D721Med (cell line): ENCODE data around the gene KHSRP.

Source experiments
- DNase-seq: peaks from one replicate; pipeline ENCODE4 v3.0.0; 2011; ENCODE audit warnings: low spot score; ENCODE audit not compliant: insufficient read length
- FAIRE-seq: peaks from 2 replicates; lab custom pipeline; 2011; peaks lifted over from hg19 to GRCh38; lab: Jason Lieb, UNC
- CTCF ChIP-seq: IDR thresholded peaks from 2 replicates; pipeline ENCODE4 v1.5.1; 2012; ENCODE audit warnings: mild to moderate bottlenecking, control low read depth; ENCODE audit not compliant: insufficient read depth; ENCODE audit errors: missing control alignments

Gene KHSRP

DNA sequence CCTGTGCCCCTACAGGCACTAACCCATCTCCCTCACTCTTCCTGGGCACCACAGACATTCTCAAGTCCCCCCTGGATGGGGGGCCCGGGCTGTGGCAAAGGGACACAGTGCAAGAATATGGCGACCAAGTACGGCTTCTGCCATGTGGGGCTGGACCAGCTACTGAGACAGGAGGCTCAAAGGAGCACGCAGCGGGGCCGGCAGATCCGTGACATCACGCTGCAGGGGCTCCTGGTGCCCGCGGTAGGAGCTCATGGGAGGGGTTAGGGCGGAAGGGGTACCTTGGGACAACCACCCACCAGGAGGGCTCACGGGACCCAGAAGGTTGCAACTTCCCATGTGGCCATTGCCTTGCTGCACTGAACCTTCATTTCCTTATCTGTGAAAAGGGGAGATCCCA is 28.3 kb downstream of the KHSRP start:
- no peak for TF ChIP-seq CTCF
- DNase-seq (no peak), FAIRE-seq (no peak)

GRCh38 chr19:6394831-6395230 is 29.8 kb downstream of the KHSRP start:
- TF ChIP-seq CTCF, result no peak
- no peak for FAIRE-seq
- DNase-seq, result no peak

- DNase-seq, result no peak
- TF ChIP-seq CTCF, result no peak
- no peak for FAIRE-seq
Measured at GRCh38 chr19:6393983-6394412, 30.6 kb downstream of the KHSRP start.

- TF ChIP-seq CTCF, result no peak
- DNase-seq (peak; percentile 89), FAIRE-seq (no peak)
Measured at GRCh38 chr19:6393074-6393982, 31.3 kb downstream of the KHSRP start, which contains the start of gene GTF2F1. Gene GTF2F1, minus strand, starts transcription at chr19:6393164. Its CDS starts 169 bp downstream, at chr19:6392995.

DNA sequence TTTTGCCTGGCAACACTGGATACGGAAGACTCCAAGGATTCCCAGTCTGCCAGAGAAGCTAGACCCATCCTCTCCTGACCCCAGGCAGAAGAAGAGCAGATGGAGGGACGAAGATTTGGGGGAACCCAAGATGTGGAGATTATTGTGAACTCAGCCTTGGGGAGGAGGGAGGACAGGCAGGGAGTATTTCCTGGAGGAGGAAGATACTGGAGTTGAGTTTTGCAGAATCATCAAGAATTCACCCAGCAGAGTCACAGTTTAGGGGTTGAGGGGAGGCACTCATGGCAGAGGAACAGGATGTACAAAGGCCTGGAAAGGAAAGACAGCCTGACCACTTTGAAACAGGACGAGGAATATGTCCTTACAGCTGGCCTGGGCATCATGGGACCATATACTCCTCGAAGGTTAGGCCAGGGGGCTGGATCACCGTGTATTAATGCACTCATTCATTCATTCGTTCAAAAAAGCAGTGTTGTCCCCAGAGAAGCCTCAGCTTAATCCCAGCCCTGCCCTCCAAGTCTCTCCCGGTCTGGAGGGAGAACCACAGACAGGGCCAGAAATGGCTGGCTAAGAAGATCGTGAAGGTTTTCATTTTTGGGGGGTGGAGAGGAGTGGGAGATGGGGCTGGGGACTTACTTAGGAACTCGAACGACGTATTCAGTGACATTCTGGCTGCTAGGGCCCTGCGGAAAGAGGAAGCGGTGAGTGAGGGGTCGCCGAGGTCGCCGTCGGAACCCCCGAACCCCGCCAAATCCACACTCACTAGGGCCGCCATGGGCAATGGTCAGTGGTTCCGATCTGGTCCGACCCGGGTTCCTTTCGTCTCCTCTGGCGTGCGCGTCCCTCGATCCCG is 32.2 kb downstream of the KHSRP start:
- FAIRE-seq, result no peak
- no peak for TF ChIP-seq CTCF
- DNase-seq, result peak; percentile 12

DNA sequence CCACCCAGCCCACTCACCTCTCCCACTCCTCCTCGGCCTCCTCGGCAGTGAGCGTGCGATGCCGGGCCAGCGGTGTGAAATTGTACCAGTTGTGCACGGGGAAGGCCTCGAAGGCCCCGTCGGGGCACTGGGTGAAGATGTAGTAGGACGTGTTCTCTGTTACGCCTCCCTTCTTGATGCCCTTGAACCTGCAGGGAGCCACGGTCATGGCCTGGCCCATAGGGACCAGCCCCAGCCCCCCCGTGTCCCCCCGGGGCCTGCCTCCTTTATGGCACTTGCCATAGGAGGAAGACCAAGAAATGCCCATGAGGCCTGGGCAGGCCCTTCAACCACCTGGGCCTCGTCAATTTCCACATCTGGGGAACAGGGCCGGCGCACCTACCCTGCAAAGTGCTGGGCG is 37.2 kb downstream of the KHSRP start:
- DNase-seq (peak; percentile 8), FAIRE-seq (no peak)
- TF ChIP-seq CTCF, result no peak

GRCh38 chr19:6384381-6384780 is 40.2 kb downstream of the KHSRP start:
- DNase-seq (peak; percentile 12), FAIRE-seq (no peak)
- no peak for TF ChIP-seq CTCF
